Stimulated activated CD4-positive, alpha-beta T cell treated with anti-CD3 and anti-CD28 coated beads, Interleukin-15, amount 100 ng/mL, for 24 hours (primary cell): ENCODE data around the gene ROCK2.
"Not testable (repeated sequence)": the region's sequence is repeated elsewhere in the genome, so short reads cannot be mapped to it uniquely, and the experiment has no call there.

Experiments
- DNase-seq: peaks from one replicate; pipeline ENCODE4 v3.0.0-alpha.2; 2020

ROCK2 gene

DNA sequence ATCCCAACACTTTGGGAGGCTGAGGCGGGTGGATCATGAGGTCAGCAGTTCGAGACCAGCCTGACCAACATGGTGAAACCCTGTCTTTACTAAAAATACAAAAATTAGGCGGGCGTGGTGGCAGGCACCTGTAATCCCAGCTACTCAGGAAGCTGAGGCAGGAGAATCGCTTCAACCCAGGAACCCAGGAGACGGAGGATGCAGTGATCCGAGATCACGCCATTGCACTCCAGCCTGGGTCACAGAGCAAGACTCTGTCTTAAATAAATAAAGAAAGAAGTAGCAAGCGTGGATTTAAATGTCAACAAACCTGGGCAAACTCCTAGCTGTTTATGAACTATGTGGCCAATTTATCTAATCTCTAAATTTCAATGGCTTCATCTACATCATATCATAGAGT, 82.9 kb downstream of the ROCK2 start:
- DNase-seq = not testable (repeated sequence)

DNA sequence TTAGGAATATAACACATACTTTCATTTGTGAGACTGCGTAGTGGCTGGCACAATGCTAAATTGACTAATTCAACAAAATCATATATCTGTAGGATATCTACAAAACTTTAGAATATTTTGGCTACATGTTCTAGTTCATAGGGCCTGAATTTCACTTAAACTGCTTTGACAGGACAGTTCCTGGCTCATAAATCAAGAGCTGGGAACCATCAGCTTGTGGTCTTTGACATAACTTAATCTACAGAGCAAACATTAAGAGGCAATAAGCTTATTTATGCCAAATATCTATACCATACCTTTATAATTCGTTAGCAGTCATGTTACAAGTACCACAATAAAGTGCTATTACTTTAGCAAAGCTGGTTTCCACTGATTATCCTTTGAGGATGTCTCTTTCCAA, 83.5 kb downstream of the ROCK2 start:
- no peak for DNase-seq

DNA sequence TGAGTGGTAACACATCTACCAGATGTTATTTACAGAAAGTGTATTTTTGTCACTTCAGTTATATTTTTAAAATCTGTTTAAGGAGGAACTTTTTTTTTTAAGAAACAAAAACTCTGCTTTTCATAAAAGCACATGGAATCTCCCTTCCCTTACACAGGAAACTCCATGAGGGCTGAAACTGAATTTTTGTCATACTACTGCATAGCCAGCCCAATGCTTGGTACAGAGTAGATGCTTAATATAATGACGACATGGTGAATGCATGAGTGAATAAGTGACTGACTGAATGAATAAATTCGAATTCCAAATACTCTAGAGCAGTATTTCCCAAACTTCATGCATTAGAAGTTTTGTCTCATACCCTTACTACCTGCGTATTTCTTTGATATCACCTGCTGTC, 86.5 kb downstream of the ROCK2 start:
- DNase-seq = no peak

DNA sequence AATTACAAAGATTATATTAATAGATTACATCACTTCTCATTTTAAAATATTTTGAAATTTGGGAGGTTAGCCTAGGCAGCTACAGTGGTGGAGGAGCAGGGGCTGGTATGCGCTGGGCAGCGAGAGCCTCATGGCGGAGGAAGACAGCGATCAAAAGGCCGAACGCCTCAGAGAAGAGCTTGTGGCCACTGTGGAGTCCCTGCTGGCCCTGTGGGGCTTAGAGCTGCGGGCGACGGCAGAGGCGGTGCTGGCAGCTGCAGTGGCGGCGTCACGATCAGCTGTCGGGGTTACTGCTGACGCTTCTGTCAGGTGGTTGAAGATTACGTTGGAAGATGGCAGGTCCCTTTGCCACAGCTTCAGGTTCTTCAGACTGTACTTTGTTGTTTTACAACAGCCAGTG, 87.4 kb downstream of the ROCK2 start:
- DNase-seq = no peak

DNA sequence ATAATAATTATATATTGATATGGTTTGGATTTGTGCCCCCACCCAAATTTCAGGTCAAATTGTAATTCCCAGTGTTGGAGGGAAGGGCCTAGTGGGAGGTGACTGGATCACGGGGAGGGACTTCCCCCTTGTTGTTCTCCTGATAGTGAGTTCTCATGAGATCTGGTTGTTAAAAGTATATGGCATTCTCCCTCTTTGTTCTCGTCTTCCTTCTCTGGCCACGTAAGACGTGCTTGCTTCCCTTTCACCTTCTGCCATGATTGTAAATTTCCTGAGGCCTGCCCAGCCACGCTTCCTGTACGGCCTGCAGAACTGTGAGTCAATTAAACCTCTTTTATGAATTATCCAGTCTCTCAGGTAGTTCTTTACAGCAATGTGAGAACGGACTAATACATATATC, 88.3 kb downstream of the ROCK2 start:
- DNase-seq = no peak

DNA sequence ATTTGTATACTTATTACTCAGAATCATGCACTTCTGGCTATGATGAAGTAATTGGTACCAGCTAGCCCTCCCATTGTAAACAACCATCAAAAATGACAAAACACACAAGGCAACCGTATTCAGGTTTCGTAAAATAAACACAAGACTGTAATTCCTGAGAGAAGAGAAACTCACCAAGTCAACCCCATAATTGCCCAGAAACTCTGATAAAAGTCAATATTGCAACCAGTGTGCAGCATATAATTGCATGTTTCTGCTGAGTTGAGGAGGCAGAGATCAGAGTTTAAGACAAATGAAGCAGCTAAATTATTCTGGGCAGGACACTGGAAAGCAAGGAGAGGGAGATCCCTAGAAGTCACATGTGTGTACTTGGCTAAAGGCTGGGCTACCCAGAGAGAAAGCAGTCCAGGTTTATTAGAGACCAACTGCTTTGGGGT, 90.3 kb downstream of the ROCK2 start:
- no peak for DNase-seq

DNA sequence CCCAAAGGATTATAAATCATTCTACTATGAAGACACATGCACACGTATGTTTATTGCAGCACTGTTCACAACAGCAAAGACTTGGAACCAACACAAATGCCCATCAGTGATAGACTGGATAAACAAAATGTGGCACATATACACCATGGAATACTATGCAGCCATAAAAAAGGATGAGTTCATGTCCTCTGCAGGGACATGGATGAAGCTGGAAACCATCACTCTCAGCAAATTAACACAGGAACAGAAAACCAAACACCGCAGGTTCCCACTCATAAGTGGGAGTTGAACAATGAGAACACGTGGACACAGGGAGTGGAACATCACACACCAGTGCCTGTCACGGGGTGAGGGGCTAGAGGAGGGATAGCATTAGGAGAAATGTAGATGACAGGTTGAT, 92.0 kb downstream of the ROCK2 start:
- not testable (repeated sequence) for DNase-seq

DNA sequence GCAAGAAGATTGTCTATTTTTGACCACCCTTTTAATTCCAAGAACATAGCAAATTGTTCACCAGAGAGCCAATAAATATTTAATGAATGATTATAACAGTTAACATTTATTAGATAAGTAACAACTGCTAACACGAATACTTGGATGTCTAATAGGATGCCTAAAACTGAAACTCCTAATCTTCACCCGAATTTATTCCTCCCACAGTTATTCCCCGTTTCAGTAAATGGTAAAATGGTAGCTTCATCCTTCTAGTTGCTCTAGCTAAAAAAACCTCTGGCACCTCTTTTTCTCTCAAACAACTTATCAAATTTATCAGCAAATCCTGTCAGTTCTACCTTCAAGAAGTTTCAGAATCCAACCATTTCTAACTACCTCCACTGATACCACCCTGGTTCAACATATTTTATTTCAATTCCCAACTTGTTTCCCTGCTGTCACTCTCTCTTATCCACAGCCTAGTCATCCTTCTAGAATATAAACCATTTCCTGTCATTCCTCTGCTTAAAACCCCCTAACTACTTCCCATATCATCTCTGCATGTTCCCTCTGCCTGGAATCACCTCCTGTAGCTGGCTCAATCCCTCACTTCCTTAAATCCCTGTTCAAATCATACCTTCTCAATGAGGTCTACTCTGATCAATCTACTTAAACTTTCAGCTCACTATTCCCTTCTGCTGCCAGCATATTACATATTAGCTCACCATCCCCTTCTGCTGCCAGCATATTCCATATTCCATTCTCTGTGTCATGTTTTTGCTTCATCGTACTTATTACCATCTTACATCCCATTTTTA, 93.8 kb downstream of the ROCK2 start:
- no peak for DNase-seq

DNA sequence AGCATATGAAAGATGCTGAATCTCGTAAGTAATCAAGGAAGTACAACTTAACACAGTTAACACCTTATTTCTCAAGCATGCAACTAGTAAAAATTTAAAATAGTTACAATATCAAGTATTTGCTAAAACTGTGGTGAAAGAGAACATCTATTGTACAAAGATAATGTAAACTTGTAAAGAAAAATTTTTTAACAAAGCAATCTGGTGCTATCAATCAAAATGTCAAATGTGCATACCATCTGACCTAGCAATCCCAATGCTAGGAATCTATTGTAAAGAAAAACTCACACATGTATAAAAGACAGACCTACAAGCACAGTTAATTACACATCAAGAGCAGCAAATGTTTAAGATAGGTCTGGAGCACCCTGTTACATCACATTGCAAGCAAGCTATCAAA, 99.1 kb downstream of the ROCK2 start:
- no peak for DNase-seq

DNA sequence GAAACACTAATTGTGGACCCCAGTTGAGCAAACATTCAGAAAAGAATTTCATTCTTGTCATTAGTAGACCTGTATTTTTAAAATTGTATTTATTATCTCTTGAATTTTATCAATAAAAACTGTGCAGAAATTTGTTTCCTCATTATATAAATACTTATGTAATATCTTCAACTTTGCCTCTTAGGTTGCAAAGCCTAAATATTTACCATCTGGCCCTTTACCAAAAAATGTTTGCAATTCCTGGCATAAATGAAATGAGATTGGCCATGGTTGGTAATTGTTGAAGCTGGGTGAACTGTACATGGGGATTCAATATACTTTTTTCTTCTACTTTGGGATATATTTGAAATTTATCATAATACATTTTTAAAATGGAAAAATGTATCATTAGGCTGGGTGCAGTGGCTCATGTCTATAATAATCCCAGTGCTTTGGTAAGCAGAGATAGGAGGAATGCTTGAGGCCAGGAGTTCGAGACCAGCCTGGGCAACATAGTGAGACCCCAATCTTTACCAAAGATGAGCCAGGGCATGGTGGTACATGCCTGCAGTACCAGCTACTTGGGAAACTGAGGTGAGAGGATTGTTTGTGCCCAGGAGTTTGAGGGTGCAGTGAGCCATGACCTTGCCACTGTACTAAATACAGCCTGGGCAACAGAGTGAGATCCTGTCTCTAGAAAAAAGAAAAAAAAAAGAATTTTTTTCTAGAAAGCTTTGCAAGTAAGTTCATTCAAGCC, 100.2 kb downstream of the ROCK2 start:
- no peak for DNase-seq

DNA sequence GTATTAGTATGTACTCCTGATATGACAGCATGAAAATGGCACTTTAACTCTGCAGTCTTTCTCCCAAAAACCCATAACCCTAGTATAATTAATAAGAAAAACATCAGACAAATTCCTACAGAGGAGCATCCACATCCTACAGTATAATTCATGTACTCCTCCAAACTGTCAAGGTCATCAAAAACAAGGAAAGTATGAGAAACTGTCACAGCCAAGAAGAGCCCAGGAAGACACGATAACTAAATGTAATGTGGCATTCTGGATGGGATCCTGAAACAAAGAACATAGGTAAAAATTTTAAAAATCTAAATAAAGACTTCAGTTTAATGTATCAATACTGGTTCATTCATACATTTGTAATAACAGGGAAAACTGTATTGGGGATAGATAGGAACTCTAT, 100.9 kb downstream of the ROCK2 start:
- DNase-seq = no peak

DNA sequence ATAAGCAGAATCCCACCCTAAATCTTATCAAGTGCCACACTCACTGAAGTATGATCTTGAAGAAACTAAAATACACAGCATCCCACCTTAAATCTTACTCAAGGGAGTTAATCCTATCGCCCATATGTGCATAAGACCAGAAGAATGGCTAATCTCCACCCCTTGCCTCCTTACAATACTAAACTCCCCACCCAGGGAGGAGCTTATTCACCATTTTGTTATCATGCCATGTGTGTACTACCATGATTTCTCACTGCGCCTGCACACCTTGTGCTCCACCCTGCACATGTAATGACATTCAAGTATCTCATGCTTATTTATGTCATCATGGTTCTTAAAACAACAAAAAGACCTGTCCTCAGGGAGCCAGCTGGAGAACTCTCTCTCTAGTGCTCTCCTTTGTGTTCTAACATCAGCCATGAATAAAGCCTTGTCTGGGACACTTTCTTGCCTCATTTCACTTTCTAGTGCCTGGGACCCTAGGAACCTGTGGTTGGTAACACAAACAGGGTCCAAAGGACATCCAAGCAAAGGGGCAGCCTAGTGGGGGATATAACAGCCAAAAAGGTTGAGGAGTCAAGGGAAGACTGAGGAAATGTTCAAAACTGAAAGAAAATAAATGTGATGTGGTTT, 101.8 kb downstream of the ROCK2 start:
- no peak for DNase-seq

DNA sequence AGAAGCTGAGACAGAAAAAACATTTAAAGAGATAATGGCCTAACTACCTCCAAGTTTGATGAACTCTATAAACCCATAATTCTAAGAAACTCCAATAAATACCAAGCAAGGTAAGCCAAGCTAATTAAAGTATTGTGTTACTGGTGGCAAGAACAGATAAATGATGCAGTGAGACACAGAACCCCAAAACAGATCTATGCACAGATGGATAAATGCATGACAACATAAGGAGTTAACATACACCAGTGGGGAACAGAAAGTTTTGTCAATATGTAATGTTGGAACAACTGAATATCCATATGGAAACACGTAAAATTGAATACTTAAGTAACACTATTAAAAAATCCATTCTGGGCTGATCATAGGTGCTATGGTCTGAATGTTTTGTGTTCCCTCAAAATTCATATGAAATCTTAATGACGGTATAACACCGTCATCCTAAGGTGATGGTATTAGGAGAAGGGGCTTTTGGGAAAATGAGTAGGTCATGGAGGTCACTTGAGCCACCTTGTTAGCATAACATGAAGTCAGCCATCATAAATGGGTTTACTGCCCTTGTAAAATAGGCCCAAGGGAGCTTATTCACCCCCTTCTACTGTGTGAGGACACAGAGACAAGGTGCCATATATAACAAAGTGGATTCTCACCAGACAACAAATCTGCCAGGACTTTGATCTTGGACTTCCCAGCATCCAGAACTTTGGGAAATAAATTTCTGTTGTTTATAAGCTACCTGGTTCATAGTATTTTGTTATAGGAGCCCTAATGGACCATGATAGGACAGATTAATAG, 102.8 kb downstream of the ROCK2 start:
- DNase-seq = no peak

DNA sequence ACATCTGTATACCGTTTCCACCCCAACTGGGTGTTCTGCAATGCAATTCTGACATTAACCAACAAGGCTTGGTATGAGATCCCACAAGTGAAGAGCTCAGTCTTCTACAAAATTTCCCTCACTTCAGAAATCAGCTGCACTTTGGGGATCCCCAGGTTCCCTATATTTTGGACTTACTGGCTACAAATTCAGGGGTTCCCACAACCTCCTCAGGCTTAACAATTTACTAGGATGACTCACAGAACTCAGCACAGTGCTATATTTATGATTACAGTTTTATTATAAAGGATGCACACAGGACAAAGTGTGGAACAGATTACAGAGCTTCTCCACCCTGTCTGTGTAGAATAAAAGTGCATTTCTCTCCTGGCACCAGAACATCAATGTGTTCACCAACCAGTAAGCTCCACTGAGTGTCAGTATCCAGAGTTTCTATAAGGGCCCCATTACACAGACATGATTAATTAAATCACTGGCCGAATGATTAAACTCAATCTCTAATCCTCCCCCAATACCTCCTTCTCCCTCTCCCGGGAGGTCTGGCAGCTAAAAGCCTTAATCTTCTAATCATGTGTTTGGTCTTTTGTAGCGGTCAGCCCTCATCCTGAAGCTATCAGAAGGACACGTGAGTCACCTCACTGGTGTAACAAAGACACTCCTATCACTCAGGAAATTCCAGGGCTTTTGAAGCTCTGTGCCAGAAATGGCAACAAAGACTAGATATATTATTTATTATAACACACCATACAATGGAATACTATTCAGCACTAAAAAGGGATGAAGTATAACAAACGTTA, 104.6 kb downstream of the ROCK2 start:
- no peak for DNase-seq

DNA sequence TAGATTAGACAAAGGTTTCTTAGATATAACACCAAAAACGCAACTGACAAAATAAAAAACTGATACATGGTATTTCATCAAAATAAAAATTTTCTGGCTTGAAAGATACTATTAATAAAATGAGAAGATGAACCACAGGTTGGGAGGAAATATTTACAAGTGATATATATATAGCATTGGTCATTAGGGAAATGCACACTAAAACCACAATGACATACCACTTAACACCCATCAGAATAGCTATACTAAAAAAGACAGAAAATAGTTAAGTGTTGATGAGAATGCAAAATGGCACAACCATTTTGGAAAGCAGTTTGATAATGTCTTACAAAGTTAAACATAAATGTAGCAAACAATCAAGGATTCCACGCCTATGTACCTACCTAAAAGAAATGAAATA, 105.3 kb downstream of the ROCK2 start:
- DNase-seq = no peak

DNA sequence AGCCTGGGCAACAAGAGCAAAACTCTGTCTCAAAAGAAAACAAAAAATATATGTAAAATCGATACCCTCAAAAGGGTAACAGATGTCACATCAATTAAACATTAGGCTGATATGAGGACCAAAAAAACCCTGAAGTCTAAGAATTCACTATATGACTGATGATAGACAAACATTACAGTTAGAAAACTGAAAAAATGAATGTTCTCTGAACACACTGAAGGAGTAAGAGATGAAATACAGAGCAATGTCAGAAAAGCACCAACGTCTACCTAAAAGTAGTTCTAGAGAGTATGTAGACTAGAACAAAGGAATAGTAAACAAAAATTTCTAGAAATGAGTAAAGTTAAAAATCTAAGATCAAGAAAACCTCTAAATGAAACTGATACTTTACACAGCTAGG, 107.3 kb downstream of the ROCK2 start:
- no peak for DNase-seq

DNA sequence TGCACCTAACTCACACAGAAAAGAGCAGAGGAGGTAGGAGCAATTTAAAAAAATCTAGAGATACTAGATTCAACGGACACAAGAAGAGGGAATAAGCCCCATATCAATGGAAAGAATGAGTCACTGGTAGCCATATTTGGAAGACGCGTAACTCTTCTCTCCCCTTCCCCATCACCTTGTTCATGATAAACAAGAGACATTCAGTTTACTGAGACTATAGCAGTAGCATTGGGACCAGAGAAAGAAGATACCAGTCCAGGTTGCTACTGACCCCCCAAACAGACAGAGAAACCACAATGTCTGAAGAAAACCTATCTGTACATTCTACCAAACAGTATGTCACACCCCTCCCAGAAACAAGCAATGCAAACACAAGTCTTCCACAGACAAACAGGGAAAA, 108.1 kb downstream of the ROCK2 start:
- no peak for DNase-seq

DNA sequence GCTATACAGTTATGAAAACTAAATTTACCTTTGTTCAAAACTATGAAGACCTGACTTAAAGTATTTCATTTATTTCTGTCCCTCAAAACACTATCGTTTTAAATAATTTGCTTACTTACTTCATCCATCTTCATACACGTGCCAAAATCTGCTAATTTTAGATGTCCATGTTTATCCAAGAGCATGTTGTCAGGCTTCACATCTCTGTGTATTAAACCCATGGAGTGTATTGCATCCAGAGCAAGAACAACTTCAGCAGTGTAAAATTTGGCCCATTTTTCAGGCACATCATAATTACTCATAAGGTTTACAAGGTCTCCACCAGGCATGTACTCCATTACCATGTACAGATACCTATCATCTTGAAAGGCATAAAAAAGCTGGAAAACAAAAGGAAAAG, 108.9 kb downstream of the ROCK2 start:
- DNase-seq = no peak

DNA sequence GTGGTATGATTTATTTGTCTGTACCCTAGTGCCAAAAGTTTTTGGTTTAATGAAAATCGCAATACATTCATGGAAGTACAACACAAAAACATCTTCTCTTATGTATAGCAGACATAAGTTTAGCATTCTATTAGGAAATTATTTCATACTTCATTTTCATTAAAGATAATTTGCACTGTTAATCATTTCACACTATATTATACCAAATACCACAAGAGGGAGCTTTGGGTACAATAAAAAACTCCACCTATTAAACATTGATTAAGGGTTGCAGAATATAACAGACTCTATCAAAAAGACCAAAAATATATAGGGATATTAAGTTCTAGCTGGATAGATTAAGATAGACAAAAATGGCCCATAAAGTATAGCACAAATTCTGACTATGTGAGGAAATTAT, 110.1 kb downstream of the ROCK2 start:
- no peak for DNase-seq

DNA sequence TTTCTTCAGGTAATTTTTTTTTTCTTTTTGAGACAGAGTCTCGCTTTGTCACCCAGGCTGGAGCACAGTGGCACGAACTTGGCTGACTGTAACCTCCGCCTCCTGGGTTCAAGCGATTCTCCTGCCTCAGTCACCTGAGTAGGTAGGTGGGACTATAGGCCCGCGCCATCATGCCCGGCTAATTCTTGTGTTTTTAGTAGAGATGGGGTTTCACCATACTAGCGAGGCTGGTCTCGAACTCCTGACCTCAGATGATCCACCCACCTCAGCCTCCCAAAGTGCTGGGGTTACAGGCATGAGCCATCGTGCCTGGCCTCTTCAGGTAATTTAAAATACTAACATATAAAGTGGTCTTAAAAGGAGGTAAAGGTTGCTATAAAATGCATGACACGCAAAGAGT, 113.2 kb downstream of the ROCK2 start:
- DNase-seq = not testable (repeated sequence)

DNA sequence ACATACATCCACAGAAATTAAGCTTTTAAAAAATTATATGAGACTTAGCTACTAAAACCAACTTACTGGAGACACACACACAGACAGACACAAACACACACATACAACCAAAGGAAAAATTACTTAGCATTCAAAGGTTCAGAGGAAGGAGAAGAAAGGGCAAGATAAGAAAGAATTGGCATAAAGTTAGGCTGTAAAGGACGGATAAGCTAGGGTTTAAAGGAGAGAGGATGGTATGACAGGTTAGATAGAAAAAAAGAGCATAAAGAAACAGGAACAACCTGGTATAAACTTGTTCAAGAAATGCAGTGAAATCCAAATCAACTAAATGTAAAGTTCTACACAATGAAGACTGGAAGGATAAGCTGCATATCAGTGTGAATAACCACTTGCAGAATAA, 115.7 kb downstream of the ROCK2 start:
- no peak for DNase-seq

DNA sequence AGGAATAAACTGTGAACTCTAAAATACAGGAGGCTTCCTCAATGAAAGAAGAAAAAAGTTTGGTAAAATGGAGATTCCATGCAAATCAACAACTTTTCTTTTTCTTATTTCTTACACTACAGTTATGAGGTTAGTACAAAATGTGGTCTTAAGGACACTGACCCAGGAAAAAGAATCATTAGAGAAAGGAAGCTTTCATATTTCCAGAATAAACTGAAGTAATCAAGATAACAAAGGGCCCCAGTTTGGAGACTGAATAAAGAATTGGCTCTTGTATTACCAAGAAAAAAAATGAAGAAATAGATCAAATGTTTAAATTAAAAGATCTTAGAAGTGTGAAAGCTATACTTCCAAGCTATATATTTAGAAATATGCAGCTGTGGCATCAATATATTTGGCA, 116.8 kb downstream of the ROCK2 start:
- DNase-seq = no peak
